ENCODE data around the gene BECN2.

BECN2 gene, protein sequence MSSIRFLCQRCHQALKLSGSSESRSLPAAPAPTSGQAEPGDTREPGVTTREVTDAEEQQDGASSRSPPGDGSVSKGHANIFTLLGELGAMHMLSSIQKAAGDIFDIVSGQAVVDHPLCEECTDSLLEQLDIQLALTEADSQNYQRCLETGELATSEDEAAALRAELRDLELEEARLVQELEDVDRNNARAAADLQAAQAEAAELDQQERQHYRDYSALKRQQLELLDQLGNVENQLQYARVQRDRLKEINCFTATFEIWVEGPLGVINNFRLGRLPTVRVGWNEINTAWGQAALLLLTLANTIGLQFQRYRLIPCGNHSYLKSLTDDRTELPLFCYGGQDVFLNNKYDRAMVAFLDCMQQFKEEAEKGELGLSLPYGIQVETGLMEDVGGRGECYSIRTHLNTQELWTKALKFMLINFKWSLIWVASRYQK

GRCh38 chr1:241957692-241958494, at the start of gene BECN2:
Gene BECN2 (plus strand): TSS chr1:241957767. CDS start chr1:241957767, 0 bp downstream.
- peak in 2 of 3 experiments; percentile 86 to 91 for DNase-seq

DNA sequence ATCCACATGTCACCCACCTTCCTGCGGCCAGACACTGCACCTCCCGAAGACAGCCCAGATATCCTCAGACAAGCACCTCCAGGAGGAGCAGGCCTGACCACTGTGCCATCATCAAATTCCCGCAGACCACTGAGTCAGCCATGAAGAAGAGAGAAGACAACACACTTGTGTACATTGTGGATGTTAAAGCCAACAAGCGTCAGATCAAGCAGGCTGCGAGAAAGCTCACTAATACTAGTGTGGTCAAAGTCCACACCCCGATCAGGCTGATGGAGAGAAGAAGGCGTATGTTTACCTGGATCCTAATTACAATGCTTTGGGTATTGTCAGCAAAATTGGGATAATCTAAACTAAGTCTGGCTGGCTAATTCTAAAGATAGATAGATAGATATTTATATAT, 41.4 kb upstream of the BECN2 start:
- DNase-seq, result no peak

GRCh38 chr1:241917487-241917886, 40.1 kb upstream of the BECN2 start:
- DNase-seq, result no peak

DNA sequence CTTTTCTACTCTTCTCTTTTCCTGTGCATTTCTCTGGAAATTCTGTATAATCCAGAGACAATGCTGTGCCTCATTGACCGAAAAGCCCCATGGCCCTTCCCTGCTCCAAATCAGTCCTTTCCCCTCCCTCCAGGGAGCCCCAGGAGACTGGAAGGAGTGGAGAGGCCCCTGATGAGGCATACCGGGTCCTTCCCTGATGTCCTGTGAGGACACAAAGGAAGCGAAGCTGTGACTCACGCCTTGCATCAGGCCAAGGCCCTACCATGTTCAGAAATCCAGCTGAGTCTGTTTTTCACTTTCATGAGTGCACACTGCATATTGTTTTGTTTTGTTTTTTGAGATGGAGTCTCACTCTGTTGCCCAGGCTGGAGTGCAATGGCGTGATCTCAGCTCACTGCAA, 38.7 kb upstream of the BECN2 start:
- DNase-seq, result no peak

- no peak for DNase-seq
Measured at GRCh38 chr1:241924080-241924808, 33.3 kb upstream of the BECN2 start.

DNA sequence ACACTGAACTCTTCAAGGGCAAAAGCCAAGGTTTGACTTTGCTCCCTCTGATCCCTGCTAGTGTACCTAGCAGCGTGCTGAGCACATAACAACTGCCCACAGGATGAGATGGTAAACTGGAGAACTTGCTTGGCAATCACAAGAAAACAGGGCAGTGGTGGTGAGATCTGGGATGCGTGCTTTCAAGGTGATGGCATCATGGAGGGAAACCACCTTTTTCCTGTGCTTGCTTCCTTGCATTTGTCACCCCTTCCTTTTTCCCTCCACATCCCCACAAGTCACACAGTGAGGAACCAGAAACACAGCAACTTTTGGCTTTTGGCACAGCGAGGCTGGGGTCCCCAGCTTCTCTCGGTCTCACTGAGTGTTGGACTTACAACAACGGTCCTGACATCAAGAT, 31.4 kb upstream of the BECN2 start:
- DNase-seq, result no peak

DNA sequence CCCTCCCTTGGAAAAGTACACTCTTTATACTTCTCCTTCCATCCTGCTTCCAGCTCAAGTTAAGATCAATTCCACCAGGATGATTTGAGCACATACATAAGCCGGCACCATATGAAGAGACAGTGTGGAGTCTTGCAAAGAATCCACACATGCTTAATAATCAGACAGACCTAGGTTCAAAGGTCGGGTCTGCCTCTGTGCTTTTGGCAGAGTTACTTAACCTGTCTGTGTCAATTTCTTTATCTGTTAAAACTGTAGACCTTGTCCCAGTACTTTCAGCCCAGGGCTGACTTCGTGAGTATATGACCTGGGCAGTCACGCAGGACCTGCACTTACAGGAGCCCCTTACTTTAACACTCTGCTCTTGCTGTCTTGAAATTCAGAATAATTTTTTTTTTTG, 30.2 kb upstream of the BECN2 start:
- no peak for DNase-seq

DNA sequence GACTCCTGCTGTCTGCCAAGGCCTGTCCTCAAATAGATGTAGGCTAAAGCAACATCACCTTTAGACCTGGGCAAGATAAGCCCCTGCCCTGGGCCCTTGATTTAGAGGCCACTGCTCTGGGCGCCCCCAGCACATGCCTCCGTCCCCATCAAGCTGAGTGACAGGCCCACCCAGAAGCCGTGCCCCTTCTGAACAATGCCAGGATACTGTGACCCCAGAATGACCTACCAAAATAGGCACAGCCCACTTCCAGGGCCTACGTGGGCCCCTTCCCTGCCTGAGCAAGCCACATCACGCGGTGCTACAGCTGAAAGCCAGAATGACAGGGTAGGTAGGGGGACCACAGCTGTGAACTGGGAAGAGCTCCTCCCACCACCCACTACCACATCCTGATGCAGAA, 24.7 kb upstream of the BECN2 start:
- no peak for DNase-seq

- peak in 2 of 3 experiments; percentile 62 to 77 for DNase-seq
Measured at GRCh38 chr1:241934201-241934848, 23.2 kb upstream of the BECN2 start.

- no peak for DNase-seq
Measured at GRCh38 chr1:241934866-241935265, 22.7 kb upstream of the BECN2 start.

- no peak for DNase-seq
Measured at GRCh38 chr1:241939798-241940197, 17.8 kb upstream of the BECN2 start.

DNA sequence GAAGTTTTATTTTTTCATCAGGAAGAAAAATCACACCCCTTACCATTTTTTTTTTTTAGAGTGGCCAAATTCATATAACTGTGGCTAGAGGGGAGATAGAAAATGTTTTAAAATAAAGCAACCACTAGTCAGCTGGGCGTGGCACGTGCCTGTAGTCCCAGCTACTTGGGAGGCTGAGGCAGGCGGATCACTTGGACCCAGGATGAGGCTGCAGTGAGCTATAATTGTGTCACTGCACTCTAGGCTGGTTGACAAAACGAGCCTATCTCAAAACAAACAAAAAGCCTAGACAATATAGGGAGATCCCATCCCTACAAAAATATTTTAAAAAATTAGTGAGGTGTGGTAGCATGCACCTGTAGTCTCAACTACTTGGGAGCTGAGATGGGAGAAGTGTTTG, 14.8 kb upstream of the BECN2 start:
- DNase-seq, result no peak

DNA sequence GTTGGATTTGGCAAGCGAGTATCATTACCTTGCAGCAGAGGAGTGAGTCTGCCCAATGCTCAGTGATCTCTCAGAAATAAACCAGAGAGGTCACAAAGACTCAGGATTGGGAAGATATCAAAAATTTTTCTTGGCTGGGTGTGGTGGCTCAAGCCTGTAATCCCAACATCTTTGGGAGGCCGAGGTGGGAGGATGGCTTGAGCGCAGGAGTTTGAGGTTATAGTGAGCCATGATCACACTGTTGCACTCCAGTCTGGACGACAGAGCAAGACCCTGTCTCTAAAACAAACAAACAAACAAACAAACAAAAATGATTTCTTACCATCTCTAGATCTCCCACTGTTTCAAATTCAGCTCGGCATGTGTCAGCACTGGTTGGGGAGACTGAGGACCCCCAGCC, 13.3 kb upstream of the BECN2 start:
- DNase-seq, result no peak

GRCh38 chr1:241947354-241947753, 10.2 kb upstream of the BECN2 start:
- no peak for DNase-seq

DNA sequence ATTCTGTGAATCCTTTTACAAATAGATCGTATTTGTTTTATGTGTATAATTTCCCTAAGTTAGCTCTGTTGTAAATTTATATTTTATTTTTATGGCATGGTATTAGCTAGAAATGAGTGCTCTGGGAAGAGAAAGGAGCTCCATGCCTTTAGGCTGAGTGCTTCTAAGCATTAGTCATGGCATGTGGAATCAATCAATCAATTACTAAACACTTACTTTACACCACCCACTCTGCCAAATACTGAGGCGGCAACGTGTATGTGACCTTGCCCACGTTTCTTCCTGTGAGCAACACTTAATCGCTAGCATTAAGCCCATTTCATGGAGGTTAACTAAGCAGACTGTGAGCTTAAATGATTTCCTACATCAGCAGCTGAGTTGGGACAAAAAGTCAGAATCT, 7.2 kb upstream of the BECN2 start:
- no peak for DNase-seq

GRCh38 chr1:241962153-241962552, 4.6 kb downstream of the BECN2 start:
- peak in 2 of 3 experiments; percentile 19 to 78 for DNase-seq

DNA sequence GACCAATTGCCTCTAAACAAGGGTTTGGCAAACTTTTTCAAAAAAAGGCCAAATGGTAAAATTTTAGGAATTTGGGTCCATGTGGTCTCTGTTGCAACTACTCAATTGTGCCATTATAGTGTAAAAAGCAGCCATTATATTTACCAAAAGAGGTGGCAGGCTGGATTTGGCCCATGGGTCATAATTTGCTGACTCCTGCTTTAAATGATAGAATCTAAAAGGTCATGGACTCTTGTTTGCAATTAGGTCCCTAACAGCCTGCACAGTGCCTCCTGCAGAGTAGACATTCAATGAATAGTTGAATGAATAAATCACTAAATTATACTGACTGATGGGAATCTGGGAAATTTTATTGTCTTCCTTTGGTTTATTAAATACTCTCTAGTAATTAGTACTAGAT, 6.2 kb downstream of the BECN2 start:
- DNase-seq, result no peak

DNA sequence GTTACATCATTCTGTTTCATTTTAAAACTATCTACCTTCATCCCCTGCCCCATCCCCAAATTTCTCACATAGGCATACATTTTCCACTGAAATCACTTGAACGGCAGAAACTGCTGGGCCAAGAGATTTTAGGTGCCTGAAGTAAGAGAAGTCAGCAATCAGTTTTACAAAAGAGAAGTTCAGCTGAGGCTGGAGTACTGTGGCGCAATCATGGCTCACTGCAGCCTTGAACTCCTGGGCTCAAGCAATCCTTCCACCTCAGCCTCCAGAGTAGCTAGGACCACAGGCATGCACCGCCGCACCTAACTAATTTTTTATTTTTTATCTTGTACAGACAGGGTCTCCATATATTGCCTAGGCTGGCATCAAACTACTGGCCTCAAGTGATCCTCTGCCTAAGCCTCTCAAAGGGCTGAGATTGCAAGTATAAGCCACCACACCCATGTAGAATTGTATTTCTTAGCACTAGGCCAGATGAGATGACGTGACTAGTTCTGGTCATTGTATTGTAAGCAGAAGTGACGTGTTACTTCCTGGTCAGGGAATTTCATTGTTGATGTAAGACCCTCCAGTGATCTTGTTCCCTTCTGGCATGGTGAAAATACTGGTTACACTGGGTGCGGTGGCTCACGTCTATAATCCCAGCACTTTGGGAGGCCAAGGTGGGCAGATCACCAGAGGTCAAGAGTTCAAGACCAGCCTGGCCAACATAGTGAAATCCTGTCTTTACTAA, 7.1 kb downstream of the BECN2 start:
- DNase-seq, result no peak

GRCh38 chr1:241968611-241969010, 11.0 kb downstream of the BECN2 start:
- DNase-seq, result no peak

- DNase-seq, result peak in 2 of 3 experiments; percentile 39 to 76
Measured at GRCh38 chr1:241972703-241973369, 15.3 kb downstream of the BECN2 start.

DNA sequence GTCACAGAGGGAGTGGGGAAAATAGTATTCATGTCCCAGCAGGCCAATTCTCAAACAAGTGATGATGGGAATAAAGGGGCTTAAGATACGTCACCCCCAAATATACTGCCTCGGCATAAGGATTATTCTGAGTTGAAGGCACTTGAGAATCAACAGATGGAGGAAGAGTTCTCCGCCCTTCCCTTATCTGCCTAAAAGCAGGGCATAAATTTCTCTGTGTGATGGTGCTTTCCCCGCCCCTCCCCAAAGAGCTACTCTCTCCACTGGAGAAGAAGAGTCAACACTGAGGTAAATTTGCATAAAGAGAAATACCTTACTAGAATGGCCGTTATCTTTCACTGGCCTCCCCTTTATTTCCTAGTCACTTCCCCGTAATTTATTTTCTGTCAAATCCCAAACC, 18.7 kb downstream of the BECN2 start:
- DNase-seq, result peak in 1 of 3 experiments; percentile 2

GRCh38 chr1:241979071-241979470, 21.5 kb downstream of the BECN2 start:
- no peak for DNase-seq
